Right lobe of liver (tissue), 6 donors: ENCODE measurements around the gene SHISA9. TPM values are rescaled to one million over a fixed set of nuclear protein-coding genes. Genes with fewer than 3 reads are reported as not detected.
A peak's percentile ranks its signal among the peaks of the same experiment; 100 is the strongest.

ENCODE experiments used
- ATAC-seq, 4 donors: fragments of 200-7000 bp; cut with Tn5 transposase; one replicate each; pipeline ENCODE4 v1.9.1; 2020; ENCODE audit warnings: mild to moderate bottlenecking in 4 of 4, moderate library complexity in 4 of 4
- DNase-seq, 3 donors: peaks; one replicate each; pipeline ENCODE4 v3.0.0-alpha.2; 2020
- H3K27ac ChIP-seq, 3 donors: fragments of 200-600 bp; one replicate each; pipeline ENCODE4 v1.8.0; 2022
- H3K27me3 ChIP-seq, 2 donors: fragments of 200-600 bp; one replicate each; pipeline ENCODE4 v1.8.0; 2022
- H3K36me3 ChIP-seq, 4 donors: fragments of 200-600 bp; sonication (generic) in 1 of 4; one replicate each; pipeline versions ENCODE4 v1.5.1 to v1.8.0; 2017 to 2022; ENCODE audit warnings: control low read depth in 1 of 4
- H3K4me1 ChIP-seq, 4 donors: fragments of 200-600 bp; sonication (generic) in 1 of 4; one replicate each; pipeline versions ENCODE4 v1.5.1 to v1.8.0; 2017 to 2022; ENCODE audit warnings: control low read depth in 1 of 4
- H3K4me3 ChIP-seq, 3 donors: fragments of 200-600 bp; one replicate each; pipeline ENCODE4 v1.8.0; 2022
- H3K9me3 ChIP-seq, 4 donors: fragments of 200-600 bp; sonication (generic) in 1 of 4; one replicate each; pipeline versions ENCODE4 v1.5.1 to v1.8.0; 2017 to 2022; ENCODE audit warnings: control low read depth in 1 of 4
- CTCF ChIP-seq, 4 donors: fragments of 200-600 bp in 3 of 4; fragments of 450-650 bp in 1 of 4; IDR thresholded peaks; one replicate each; pipeline versions ENCODE4 v1.5.1 to v1.8.0; 2016 to 2022; ENCODE audit warnings: antibody characterized with exemption in 4 of 4, mild to moderate bottlenecking in 2 of 4
- POLR2A ChIP-seq: fragments of 450-650 bp; IDR thresholded peaks from one replicate; pipeline ENCODE4 v1.6.1; 2017; ENCODE audit warnings: antibody characterized with exemption, mild to moderate bottlenecking
- WGBS: methylation state at CpG from one replicate; pipeline ENCODE4 v1.1.6; 2018; ENCODE audit warnings: low coverage, low lambda C conversion rate; ENCODE audit not compliant: insufficient coverage; ENCODE audit errors: missing lambda C conversion rate; 5-methylcytosine and 5-hydroxymethylcytosine counted together
- intact Hi-C, 2 donors: fragments of 100-400 bp; cut with DNase I; formaldehyde crosslinking; loops; one replicate each; pipeline versions ENCODE4 v1.11.2 to v1.14.1; 2022
- total RNA-seq, 6 experiments: library from RNA; depleted of rRNA in 2 of 6; stranded (reverse); fragments of >200 nt in 2 of 6; fragmentation: NEBNext Ultra II Directional in 3 of 6; extraction: Animal tissue kit (Norgen Biotek cat#: 25700) in 3 of 6; gene quantifications; one replicate each; pipeline versions ENCODE4 v1.1.0 to v1.2.4, GENCODE V29; 2016 to 2023
- donor health status: DM: no; HTN: yes; CAD: no.
- donor health status: DM: no; HTN: no; CAD: no.
- donor health status: DM: no; HTN: no; CAD: no.
- donor health status: DM: no; HTN: yes; CAD: no.
- donor health status: DM: no; HTN: yes; CAD: no.

Gene SHISA9
- total RNA-seq, 6 experiments from 2014 or later: 0.02 to 0.06 TPM; not detected in 4

GRCh38 chr16:13229039-13229438, 327.6 kb downstream of the SHISA9 start:
- Histone ChIP-seq H3K27ac (no peak overlapping the region), H3K4me1 (no peaks in the 10 kb centered on the region), H3K9me3 (no peaks in the 10 kb centered on the region), H3K27me3 (no peaks in the 10 kb centered on the region), H3K4me3 (no peak overlapping the region), H3K36me3 (no peaks in the 10 kb centered on the region)
- no peak for DNase-seq
- TF ChIP-seq CTCF (IDR thresholded peaks at IDR 0.05): no peak
- TF ChIP-seq POLR2A: no peak
- intact Hi-C loops: no loop called here
- WGBS: 59% methylated on average over 6 of the region's 6 CpGs
- peak; percentile 31 to 69 (median 52) for ATAC-seq

GRCh38 chr16:13231365-13231764, 330.0 kb downstream of the SHISA9 start:
- no peak for DNase-seq
- no peaks in the 10 kb centered on the region for H3K36me3 ChIP-seq
- ATAC-seq: no peak
- intact Hi-C loops: no loop called here
- no peak overlapping the region for H3K4me3 ChIP-seq
- no peak overlapping the region for H3K27ac ChIP-seq
- H3K27me3 ChIP-seq: no peaks in the 10 kb centered on the region
- no peak for TF ChIP-seq CTCF (IDR thresholded peaks at IDR 0.05)
- no peak for TF ChIP-seq POLR2A
- H3K4me1 ChIP-seq: no peaks in the 10 kb centered on the region
- 83% methylated on average over 4 of the region's 4 CpGs for WGBS
- no peaks in the 10 kb centered on the region for H3K9me3 ChIP-seq

GRCh38 chr16:13234999-13235398, 333.6 kb downstream of the SHISA9 start:
- no peak for TF ChIP-seq CTCF (IDR thresholded peaks at IDR 0.05)
- no peak for TF ChIP-seq POLR2A

GRCh38 chr16:13236308-13236707, 334.9 kb downstream of the SHISA9 start:
- TF ChIP-seq POLR2A: no peak
- TF ChIP-seq CTCF (IDR thresholded peaks at IDR 0.05): no peak
- Histone ChIP-seq H3K4me1 (no peaks in the 10 kb centered on the region), H3K27me3 (no peaks in the 10 kb centered on the region), H3K27ac (no peak overlapping the region), H3K9me3 (no peaks in the 10 kb centered on the region), H3K36me3 (no peaks in the 10 kb centered on the region), H3K4me3 (no peak overlapping the region)
- ATAC-seq (no peak), DNase-seq (no peak)
- intact Hi-C loops: no loop called here
- 91% methylated on average over 5 of the region's 6 CpGs for WGBS

More at GRCh38 chr16:13234999-13235398, 333.6 kb downstream of the SHISA9 start:
- H3K4me3 ChIP-seq: no peak overlapping the region
- H3K27me3 ChIP-seq: no peaks in the 10 kb centered on the region
- no peak overlapping the region for H3K27ac ChIP-seq
- H3K9me3 ChIP-seq: no peaks in the 10 kb centered on the region
- intact Hi-C loops: no loop called here
- no peaks in the 10 kb centered on the region for H3K4me1 ChIP-seq
- 90% methylated on average over 9 of the region's 17 CpGs for WGBS
- DNase-seq: no peak
- no peaks in the 10 kb centered on the region for H3K36me3 ChIP-seq
- ATAC-seq: no peak

GRCh38 chr16:13238182-13238581, 336.8 kb downstream of the SHISA9 start:
- Histone ChIP-seq H3K27me3 (no peaks in the 10 kb centered on the region), H3K36me3 (no peaks in the 10 kb centered on the region), H3K4me1 (peaks cover 0 to 2% (median under 1%) of the 10 kb centered on the region in 4 donors), H3K9me3 (no peaks in the 10 kb centered on the region), H3K27ac (no peak overlapping the region), H3K4me3 (no peak overlapping the region)
- 15% methylated on average over 2 of the region's 2 CpGs for WGBS
- intact Hi-C loops: no loop called here
- DNase-seq (no peak), ATAC-seq (no peak)
- TF ChIP-seq POLR2A (no peak), CTCF (IDR thresholded peaks at IDR 0.05) (no peak)
